ENCODE measurements around the gene NFIA.
"Not testable (repeated sequence)": the region's sequence is repeated elsewhere in the genome, so short reads cannot be mapped to it uniquely, and the experiment has no call there.

Gene NFIA

GRCh38 chr1:61058483-61059245 is 23.7 kb upstream of the NFIA start:
- DNase-seq (ENCODE audit: low read depth): no peak

GRCh38 chr1:61061601-61062000 is 20.8 kb upstream of the NFIA start:
- not testable (repeated sequence) for DNase-seq (ENCODE audit: low read depth)

- DNase-seq (ENCODE audit: low read depth): no peak
These were observed 17.7 kb upstream of the NFIA start for GRCh38 chr1:61064673-61065072.

- DNase-seq (ENCODE audit: low read depth): no peak
These were observed 14.8 kb upstream of the NFIA start for GRCh38 chr1:61067446-61068019.

DNA sequence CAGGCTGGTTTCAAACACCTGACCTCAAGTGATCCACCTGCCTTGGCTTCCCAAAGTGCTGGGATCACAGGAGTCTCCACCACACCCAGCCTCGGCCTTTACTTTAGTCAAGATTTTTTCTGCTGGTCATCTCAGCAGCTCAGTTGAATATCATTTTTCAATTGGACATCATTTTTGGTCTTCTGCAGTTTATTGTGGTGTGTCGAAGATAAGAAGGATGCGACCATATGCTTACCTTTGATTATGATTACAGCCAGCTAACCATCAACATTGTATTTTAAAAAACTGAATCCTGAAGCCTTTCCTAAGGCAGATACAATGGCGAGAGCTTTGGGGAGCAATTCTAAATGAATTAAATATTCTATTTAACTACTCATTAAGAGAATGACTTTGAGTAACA is 12.3 kb upstream of the NFIA start:
- DNase-seq (ENCODE audit: low read depth): no peak

GRCh38 chr1:61071205-61072130 is 10.9 kb upstream of the NFIA start:
- no peak for DNase-seq (ENCODE audit: low read depth)

DNA sequence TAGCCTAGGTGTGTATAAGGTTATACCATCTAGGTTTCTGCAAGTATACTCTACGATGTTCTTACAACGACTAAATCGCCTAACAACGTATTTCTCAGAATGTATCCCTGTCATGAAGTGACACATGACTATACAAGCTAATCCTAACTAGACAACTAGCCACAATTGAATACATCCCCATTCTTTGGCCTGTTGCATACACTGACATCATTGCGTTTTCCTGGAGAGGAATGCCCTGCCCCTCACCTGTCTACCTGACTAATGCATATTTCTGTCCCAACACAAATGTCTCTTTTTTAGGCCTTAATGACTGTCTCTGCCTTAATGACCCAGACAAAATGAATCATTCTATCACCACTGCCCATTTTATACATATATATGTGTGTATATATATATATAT is 8.5 kb upstream of the NFIA start:
- no peak for DNase-seq (ENCODE audit: low read depth)

DNA sequence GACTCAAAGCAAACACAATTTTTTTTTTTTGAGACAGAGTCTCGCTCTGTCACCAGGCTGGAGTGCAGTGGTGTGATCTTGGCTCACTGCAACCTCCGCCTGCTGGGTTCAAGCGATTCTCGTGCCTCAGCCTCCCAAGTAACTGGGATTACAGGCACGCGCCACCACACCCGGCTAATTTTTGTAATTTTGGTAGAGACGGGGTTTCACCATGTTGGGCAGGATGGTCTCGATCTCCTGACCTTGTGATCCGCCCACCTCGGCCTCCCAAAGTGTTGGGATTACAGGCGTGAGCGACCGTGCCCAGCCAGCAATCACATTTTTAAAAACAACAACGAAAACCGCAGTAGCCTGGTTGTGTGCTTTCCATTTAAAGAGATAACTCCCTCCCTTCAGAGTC is 6.5 kb upstream of the NFIA start:
- not testable (repeated sequence) for DNase-seq (ENCODE audit: low read depth)

GRCh38 chr1:61076728-61077675 is 5.4 kb upstream of the NFIA start:
- DNase-seq (ENCODE audit: low read depth): no peak

DNA sequence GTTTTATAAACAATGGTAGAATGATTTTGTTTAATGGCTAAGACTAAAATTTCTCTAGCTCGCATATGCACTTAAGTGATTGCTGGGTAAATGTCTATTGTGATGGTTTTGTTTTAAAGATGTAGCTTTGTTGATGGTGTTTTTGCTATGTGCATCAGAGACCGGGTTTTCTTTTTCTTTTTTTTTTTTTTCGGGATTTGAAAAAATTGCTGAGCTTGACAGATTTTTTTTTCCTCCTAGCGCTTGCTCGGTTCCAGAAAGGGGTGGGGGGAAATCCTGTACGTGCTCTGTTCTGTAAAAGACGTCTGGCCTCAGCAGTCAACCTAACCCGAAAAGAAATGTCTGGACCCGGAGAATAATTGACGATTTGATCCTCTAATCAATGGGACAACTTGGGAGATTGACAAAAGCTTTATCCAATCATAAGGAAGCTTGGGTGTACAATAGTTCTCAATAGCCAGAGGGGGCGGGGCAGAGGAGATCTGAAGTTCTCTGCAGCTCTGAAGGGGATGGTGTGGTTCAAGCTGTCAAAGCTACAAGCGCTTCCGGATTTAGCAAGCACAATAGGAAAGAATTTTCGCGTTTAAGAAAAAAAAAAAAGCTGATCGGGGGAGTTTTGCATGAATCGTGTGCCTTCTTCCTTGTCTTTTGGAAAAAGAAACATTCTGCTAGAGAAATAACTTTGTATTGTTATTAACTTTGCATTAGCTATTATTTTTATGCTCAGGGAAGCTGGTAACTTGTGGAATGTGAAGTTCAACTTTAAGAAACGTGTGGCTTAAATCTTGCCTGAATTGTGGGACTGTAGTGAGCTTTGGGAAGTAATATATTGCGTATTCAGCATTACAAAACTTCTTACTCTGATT is 4.5 kb upstream of the NFIA start:
- DNase-seq (ENCODE audit: low read depth): no peak

DNA sequence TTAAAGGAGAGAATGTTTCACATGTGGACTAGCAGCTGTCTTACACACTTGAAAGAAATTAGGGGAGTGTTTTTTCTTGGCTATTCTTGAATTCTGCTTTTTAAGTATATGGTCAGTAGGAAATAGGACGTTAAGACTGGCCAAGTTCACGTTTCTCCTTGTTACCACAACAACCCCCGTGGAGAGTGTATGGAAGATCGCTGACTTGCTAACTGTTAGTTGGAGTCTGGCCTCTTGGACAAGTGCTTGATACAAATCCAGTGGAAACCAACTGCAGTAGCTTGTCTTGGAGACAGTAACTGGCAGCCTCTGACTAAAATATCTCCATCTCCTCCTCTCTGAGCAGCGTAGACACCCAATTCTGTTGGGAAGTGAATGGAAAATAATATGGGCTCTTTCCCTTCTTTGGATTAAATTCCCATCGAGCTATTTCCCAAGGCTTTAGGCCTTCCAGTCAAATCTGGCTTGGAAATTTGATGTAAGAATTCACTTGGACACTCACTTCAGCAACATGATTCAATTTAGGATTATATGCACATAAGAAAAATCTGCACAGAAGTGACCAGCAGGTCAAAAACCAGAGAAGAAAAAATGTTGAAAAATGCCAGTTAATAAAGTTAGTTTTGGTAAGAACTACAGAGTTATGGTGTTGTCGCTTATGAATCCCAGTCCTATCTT is 3.6 kb upstream of the NFIA start:
- DNase-seq (ENCODE audit: low read depth): no peak

- no peak for DNase-seq (ENCODE audit: low read depth)
These were observed 3.0 kb upstream of the NFIA start for GRCh38 chr1:61079296-61079897.

GRCh38 chr1:61079898-61080336 is 2.4 kb upstream of the NFIA start:
- no peak for DNase-seq (ENCODE audit: low read depth)

- DNase-seq (ENCODE audit: low read depth): no peak
These were observed 1.8 kb upstream of the NFIA start for GRCh38 chr1:61080413-61081143.

- DNase-seq (ENCODE audit: low read depth): no peak
These were observed 1.1 kb upstream of the NFIA start for GRCh38 chr1:61081144-61081685.

GRCh38 chr1:61081686-61082310 is 563 bp upstream of the NFIA start:
- DNase-seq (ENCODE audit: low read depth): no peak

GRCh38 chr1:61083013-61083806 is 849 bp downstream of the NFIA start:
- no peak for DNase-seq (ENCODE audit: low read depth)

Data from stimulated activated CD8-positive, alpha-beta memory T cell treated with anti-CD3 and anti-CD28 coated beads, Interleukin-15, amount 100 ng/mL, for 24 hours (primary cell).